Coronary artery (tissue), 2 donors: Measurements from ENCODE around the gene FAM3B.
"Not testable (repeated sequence)": the region's sequence is repeated elsewhere in the genome, so short reads cannot be mapped to it uniquely, and the experiment has no call there.

Experiments used
- DNase-seq: peaks from one replicate; pipeline ENCODE4 v3.0.0-alpha.2; 2017; ENCODE audit warnings: low spot score
- H3K27ac ChIP-seq, 2 donors: fragments of 200-600 bp; sonication (generic); one replicate each; pipeline ENCODE4 v1.5.1; 2016 to 2019
- H3K4me3 ChIP-seq: fragments of 200-600 bp; sonication (generic); 2 replicates; pipeline ENCODE4 v1.5.1; 2016; ENCODE audit warnings: mild to moderate bottlenecking, moderate library complexity
- TF ChIP-seq, protein P1 (sequence below): fragments of 200-600 bp; sonication (generic); IDR thresholded peaks from one replicate; pipeline ENCODE4 v1.5.1; 2019; ENCODE audit warnings: antibody characterized with exemption

The FAM3B gene

DNA sequence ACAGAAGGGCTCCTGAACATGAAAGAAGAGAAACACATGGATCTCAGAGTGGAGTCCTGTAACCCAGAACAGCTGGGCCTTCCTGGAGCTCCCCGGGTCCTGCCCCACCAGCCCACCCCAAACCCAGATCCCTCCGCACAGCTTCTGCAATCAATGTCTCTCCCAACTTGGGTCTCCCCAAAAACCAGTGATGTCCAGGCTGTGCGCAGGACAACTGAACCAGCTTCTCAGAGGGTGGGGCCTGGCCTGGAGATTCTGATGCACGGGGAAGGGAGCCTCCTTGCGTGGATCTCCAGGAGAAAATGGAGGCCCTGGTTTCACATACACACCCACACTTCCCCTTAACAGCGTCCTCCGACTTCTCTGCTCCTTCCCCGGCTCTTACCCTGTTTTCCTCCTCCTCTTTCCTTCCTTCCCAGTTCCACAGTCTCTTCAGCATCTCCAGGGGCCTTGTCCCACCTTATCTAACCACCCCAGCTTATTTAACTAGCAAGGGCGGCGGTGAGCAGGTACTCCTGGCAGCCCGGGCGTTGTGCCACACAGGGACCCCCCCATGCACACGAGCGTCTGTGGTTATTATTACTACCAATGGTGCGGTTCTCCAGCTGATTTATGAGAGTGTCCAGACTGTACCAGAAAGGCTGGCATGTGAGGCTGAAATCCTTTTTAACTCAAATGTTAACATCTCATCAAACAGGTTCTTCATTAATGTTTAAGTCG, 34.0 kb downstream of the FAM3B start:
- Histone ChIP-seq H3K27ac (no peak overlapping the region), H3K4me3 (no peak overlapping the region)
- DNase-seq: no peak
- TF ChIP-seq, protein P1, sequence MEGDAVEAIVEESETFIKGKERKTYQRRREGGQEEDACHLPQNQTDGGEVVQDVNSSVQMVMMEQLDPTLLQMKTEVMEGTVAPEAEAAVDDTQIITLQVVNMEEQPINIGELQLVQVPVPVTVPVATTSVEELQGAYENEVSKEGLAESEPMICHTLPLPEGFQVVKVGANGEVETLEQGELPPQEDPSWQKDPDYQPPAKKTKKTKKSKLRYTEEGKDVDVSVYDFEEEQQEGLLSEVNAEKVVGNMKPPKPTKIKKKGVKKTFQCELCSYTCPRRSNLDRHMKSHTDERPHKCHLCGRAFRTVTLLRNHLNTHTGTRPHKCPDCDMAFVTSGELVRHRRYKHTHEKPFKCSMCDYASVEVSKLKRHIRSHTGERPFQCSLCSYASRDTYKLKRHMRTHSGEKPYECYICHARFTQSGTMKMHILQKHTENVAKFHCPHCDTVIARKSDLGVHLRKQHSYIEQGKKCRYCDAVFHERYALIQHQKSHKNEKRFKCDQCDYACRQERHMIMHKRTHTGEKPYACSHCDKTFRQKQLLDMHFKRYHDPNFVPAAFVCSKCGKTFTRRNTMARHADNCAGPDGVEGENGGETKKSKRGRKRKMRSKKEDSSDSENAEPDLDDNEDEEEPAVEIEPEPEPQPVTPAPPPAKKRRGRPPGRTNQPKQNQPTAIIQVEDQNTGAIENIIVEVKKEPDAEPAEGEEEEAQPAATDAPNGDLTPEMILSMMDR: no peak

DNA sequence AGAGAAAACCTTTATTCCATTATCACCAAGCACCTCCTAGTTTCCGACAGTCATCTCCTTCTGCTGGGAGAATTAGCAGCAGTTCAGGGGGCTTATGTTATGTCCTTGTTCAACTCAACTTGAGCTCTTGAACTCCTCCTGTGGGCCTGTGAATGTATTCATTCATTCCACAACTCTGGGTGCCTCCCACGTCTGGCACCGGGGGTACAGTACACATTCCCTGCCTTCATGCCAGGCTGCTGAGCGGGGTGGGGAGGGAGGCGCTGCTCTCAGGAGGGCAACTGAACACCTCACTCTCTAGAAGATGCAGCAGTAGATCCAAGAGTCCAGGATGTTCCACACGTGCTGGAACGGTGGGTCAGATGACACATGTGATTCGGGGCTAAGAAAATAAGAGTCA, 40.9 kb downstream of the FAM3B start:
- no peak overlapping the region for H3K4me3 ChIP-seq
- TF ChIP-seq, protein P1: no peak
- DNase-seq: no peak
- H3K27ac ChIP-seq: no peak overlapping the region

DNA sequence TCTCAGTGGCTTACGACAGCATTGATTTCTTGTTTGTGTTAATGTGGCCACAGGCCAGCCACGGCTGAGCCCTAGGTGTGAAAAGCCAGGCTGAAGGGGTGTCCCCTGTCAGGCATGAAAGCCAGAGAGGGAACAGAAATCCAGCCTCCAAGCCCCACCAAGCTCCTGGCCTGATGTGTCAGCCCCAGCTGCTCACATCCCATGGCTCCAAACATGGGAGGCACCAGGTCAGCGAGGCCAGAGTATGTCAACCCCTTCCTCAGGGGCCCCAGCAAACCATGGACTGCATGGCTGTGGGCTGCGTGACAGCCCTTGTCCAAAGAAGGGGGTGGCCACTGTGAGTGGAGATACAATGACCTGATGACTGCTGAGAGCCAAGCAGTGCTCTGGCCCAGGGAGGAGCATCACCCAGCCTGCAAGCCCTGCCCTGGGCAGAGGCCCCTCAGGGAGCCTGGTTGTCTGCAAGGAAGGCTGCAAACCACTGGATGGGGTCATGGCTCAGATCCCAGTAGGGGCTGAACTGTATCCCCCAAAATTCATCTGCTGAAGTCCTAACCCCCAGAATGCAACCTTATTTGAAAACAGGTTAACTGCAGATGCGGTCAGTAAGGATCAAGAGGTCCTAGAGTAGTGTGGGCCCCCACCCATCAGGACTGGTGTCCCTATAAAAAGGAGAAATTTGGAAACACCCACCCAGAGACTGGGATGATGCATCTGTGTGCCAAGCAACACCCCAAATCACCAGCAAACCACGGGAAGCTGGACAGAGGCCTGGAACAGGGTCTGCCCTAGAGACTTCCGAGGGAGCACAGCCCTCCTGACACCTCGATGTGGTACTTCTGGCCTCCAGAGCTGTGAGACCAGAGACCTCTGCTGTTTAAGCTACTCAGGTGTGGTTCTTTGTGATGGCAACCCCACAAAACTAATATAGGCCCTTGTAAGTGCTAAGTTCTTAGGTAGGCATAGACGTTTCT, 41.9 kb downstream of the FAM3B start:
- Histone ChIP-seq H3K27ac (no peak overlapping the region), H3K4me3 (no peak overlapping the region)
- TF ChIP-seq, protein P1: no peak
- DNase-seq: no peak

DNA sequence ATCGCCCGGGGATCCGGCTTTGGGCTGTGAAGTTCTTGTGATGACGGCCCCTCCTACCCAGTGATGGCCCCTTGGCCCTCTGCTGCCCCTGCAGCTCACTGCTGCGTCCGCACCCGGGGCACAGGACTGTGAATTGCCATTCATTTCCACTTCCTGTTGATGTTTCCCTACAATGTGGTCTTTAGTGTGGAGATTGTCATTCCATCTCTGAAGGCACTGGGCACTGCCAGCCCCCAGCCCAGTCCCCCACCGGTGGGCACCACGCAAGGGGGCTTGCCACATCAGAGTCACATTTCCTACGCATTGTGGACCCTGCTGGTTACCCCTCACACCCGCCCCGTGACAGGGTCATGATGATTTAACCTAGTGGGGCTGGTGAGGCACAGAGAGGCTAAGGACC, 42.7 kb downstream of the FAM3B start:
- TF ChIP-seq, protein P1: no peak
- no peak for DNase-seq
- Histone ChIP-seq H3K27ac (no peak overlapping the region), H3K4me3 (no peak overlapping the region)

DNA sequence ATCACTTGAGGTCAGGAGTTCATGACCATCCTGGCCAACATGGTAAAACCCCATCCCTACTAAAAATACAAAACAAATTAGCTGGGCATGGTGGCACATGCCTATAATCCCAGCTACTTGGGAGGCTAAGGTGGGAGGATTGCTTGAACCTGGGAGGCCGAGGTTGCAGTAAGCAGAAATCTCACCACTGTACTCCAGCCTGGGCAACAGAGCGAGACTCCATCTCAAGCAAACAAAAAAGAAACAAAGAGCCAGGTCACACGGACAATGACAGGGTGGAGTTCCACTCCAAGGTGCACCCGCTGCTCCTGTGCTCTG, 43.1 kb downstream of the FAM3B start:
- H3K4me3 ChIP-seq, H3K27ac ChIP-seq, DNase-seq: not testable (repeated sequence)

DNA sequence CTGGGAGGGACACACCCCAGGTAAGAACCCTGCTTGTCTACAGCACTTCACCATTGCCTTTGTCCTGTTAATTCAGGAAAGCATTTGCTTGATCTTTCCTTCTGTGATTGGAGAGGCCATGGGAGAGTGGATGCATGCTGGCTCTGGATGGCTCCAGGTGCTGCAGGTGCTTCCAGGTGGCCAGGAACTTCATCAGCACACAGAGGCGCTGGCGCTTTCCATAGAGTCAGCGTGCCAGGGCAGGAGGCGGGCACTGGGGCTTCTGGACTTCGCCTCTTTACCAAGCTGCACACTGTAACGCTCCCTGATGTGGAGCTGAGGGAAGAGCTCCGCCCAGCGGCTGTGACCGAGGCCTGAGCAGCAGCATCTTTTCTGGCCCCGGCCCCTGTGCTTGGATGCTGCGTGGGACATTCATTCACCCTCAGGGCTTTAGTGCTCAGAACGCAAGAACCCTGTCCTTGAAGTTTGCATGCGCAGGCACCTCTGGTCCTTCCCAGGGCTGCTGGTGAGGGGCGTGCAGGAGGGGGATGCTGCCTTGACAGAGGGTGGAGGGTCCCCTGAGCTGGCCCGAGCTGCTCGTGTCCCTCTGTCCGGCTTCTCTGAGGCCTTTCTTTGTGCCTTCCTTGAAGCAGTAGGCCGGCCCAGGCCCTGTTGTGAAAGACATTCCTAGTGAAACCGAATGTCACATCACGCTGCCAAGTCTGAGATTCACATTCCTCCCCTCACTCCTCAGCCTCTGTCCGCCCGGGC, 43.6 kb downstream of the FAM3B start:
- TF ChIP-seq, protein P1: no peak
- no peak for DNase-seq
- peak overlapping the region in 1 of 2 donors; percentile 91 for H3K27ac ChIP-seq
- H3K4me3 ChIP-seq: no peak overlapping the region
